Caki2 (cell line): Measurements from ENCODE around the gene WBP1L. TPM values are rescaled to one million over a fixed set of nuclear protein-coding genes. Genes with fewer than 3 reads are reported as not detected.

Experiments used
- DNase-seq: peaks from one replicate; pipeline ENCODE4 v3.0.0-alpha.2; 2015; ENCODE audit warnings: low read depth
- in situ Hi-C: cut with HindIII; loops from 2 replicates; pipeline ENCODE4 v1.10.0; 2016; ENCODE audit warnings: low sequenced_read_pairs, low pct_unique_long_range_greater_than_20kb, mixed read lengths
- total RNA-seq: library from RNA; depleted of rRNA; stranded (reverse); fragments of >200 nt; shearing (Covaris generic); gene quantifications from 2 replicates; pipeline ENCODE4 v1.2.3, GENCODE V29; 2014; ENCODE audit warnings: low replicate concordance

WBP1L gene
- total RNA-seq, 1 experiment from 2014 or later: 12.7 TPM

- in situ Hi-C loops: no loop called here
- no peak for DNase-seq
Measured at GRCh38 chr10:102773320-102773719, 29.6 kb downstream of the WBP1L start.

- in situ Hi-C loops: no loop called here
- DNase-seq: no peak
Measured at GRCh38 chr10:102773986-102774385, 30.2 kb downstream of the WBP1L start.

- DNase-seq: no peak
- in situ Hi-C loops: no loop called here
Measured at GRCh38 chr10:102775201-102775934, 31.6 kb downstream of the WBP1L start.

- no peak for DNase-seq
- in situ Hi-C loops: no loop called here
Measured at GRCh38 chr10:102775935-102776669, 32.4 kb downstream of the WBP1L start.

GRCh38 chr10:102776779-102777456 lies 33.2 kb downstream of the WBP1L start:
- DNase-seq: no peak
- in situ Hi-C loops: no loop called here

GRCh38 chr10:102777711-102778453 lies 34.1 kb downstream of the WBP1L start:
- in situ Hi-C loops: no loop called here

GRCh38 chr10:102778781-102779180 lies 35.0 kb downstream of the WBP1L start:
- no peak for DNase-seq
- in situ Hi-C loops: no loop called here

More at GRCh38 chr10:102777711-102778453, 34.1 kb downstream of the WBP1L start:
- no peak for DNase-seq

GRCh38 chr10:102779680-102780526 lies 36.2 kb downstream of the WBP1L start:
- no peak for DNase-seq
- in situ Hi-C loops: no loop called here

GRCh38 chr10:102780527-102780808 lies 36.7 kb downstream of the WBP1L start:
- in situ Hi-C loops: no loop called here
- no peak for DNase-seq

- in situ Hi-C loops: no loop called here
- DNase-seq: no peak
Measured at GRCh38 chr10:102781090-102781920, 37.6 kb downstream of the WBP1L start.

GRCh38 chr10:102781921-102782557 lies 38.3 kb downstream of the WBP1L start:
- DNase-seq: no peak
- in situ Hi-C loops: no loop called here

- in situ Hi-C loops: no loop called here
- DNase-seq: no peak
Measured at GRCh38 chr10:102782673-102783551, 39.2 kb downstream of the WBP1L start.

GRCh38 chr10:102783568-102783967 lies 39.8 kb downstream of the WBP1L start:
- no peak for DNase-seq
- in situ Hi-C loops: no loop called here

GRCh38 chr10:102785818-102786217 lies 42.1 kb downstream of the WBP1L start:
- DNase-seq: no peak
- in situ Hi-C loops: no loop called here

GRCh38 chr10:102791754-102792395 lies 48.1 kb downstream of the WBP1L start:
- in situ Hi-C loops: no loop called here
- DNase-seq: no peak
